B cell (primary cell): ENCODE data around the gene ZBTB37. TPM values are rescaled to one million over a fixed set of nuclear protein-coding genes. Genes with fewer than 3 reads are reported as not detected.
A peak's percentile ranks its signal among the peaks of the same experiment; 100 is the strongest.

ENCODE experiments used
- ATAC-seq: fragments of 200-7000 bp; cut with Tn5 transposase; one replicate; pipeline ENCODE4 v1.10.0; 2021; ENCODE audit warnings: low read depth, mild to moderate bottlenecking, moderate number of reproducible peaks, moderate library complexity
- CTCF ChIA-PET: fragments of 350-600 bp; sonication (Branson Sonifier 250); formaldehyde crosslinking; loops from one replicate; lab custom pipeline; 2021; ENCODE audit warnings: antibody characterized with exemption, inconsistent platforms; lab: Charles Lee
- POLR2A ChIA-PET: fragments of 350-600 bp; sonication (Branson Sonifier 250); formaldehyde crosslinking; loops from one replicate; lab custom pipeline; 2021; ENCODE audit warnings: antibody characterized with exemption; lab: Charles Lee
- DNase-seq: peaks from one replicate; pipeline ENCODE4 v3.0.0; 2013
- H2AFZ ChIP-seq: 2 replicates; pipeline ENCODE4 v1.6.1; 2012; ENCODE audit warnings: mild to moderate bottlenecking, low read depth, low read length; ENCODE audit not compliant: insufficient read depth, poor library complexity, severe bottlenecking
- H3K27ac ChIP-seq, 2 donors: 1 replicate in 1 of 2; 2 replicates in 1 of 2; pipeline ENCODE4 v1.5.1; 2012 to 2013; ENCODE audit warnings: low read length in 2 of 2, mild to moderate bottlenecking in 2 of 2, moderate library complexity in 1 of 2
- H3K27me3 ChIP-seq, 4 experiments: fragments of 200-600 bp in 1 of 4; sonication (generic) in 1 of 4; replicated peaks in 1 of 4; 1 replicate in 2 of 4; 2 replicates in 2 of 4; pipeline versions ENCODE4 v1.6.1 to v1.7.0; 2013 to 2016; ENCODE audit warnings: low read length in 3 of 4, mild to moderate bottlenecking in 2 of 4, mixed read lengths in 1 of 4, moderate library complexity in 1 of 4; ENCODE audit not compliant: insufficient read depth in 4 of 4, control insufficient read depth in 3 of 4; ENCODE audit errors: control extremely low read depth in 1 of 4
- H3K36me3 ChIP-seq, 2 experiments: replicated peaks in 1 of 2; 1 replicate in 1 of 2; 2 replicates in 1 of 2; pipeline versions ENCODE4 v1.6.1 to v1.7.1; 2013; ENCODE audit warnings: low read length in 1 of 2; ENCODE audit not compliant: insufficient read depth in 2 of 2, control insufficient read depth in 1 of 2; ENCODE audit errors: control extremely low read depth in 1 of 2, extremely low read depth in 1 of 2
- H3K4me1 ChIP-seq, 2 donors: fragments of 200-600 bp in 1 of 2; sonication (generic) in 1 of 2; 1 replicate in 1 of 2; 2 replicates in 1 of 2; pipeline versions ENCODE4 v1.5.1 to v1.6.1; 2013 to 2017; ENCODE audit warnings: low read length in 2 of 2; ENCODE audit not compliant: control insufficient read depth in 2 of 2, insufficient read depth in 2 of 2
- H3K4me2 ChIP-seq: replicated peaks from 2 replicates; pipeline ENCODE3; 2012; ENCODE audit warnings: mild to moderate bottlenecking, low read depth, low read length; ENCODE audit not compliant: poor library complexity, severe bottlenecking
- H3K4me3 ChIP-seq, 5 experiments: fragments of 200-600 bp in 1 of 5; sonication (generic) in 1 of 5; 1 replicate in 3 of 5; 2 replicates in 2 of 5; pipeline versions ENCODE4 v1.5.1 to v1.7.0; 2011 to 2016; ENCODE audit warnings: low read length in 4 of 5, mild to moderate bottlenecking in 4 of 5, low read depth in 2 of 5, control low read depth in 1 of 5, moderate library complexity in 1 of 5; ENCODE audit not compliant: insufficient read depth in 1 of 5; ENCODE audit errors: control extremely low read depth in 1 of 5, extremely low read depth in 1 of 5
- H3K79me2 ChIP-seq: fragments of 200-600 bp; sonication (generic); one replicate; pipeline ENCODE4 v1.6.0; 2016; ENCODE audit warnings: low read length; ENCODE audit not compliant: control insufficient read depth, insufficient read depth
- H3K9ac ChIP-seq: fragments of 200-600 bp; sonication (generic); 2 replicates; pipeline ENCODE4 v1.6.1; 2017; ENCODE audit warnings: mild to moderate bottlenecking, low read length, moderate library complexity
- H3K9me3 ChIP-seq, 3 donors: one replicate each; pipeline versions ENCODE4 v1.6.1 to v1.7.1; 2013; ENCODE audit warnings: low read length in 2 of 3; ENCODE audit not compliant: control insufficient read depth in 2 of 3, insufficient read depth in 1 of 3; ENCODE audit errors: control extremely low read depth in 1 of 3
- H4K20me1 ChIP-seq: 2 replicates; pipeline ENCODE4 v1.6.0; 2012; ENCODE audit warnings: mild to moderate bottlenecking, low read length; ENCODE audit not compliant: insufficient read depth, control insufficient read depth, poor library complexity, severe bottlenecking
- H3K27ac Mint-ChIP-seq: one replicate; pipeline ENCODE4 v1.8.0; 2021; ENCODE audit warnings: mixed read lengths
- H3K27me3 Mint-ChIP-seq: one replicate; pipeline ENCODE4 v1.8.0; 2021; ENCODE audit warnings: mixed read lengths
- H3K4me1 Mint-ChIP-seq: one replicate; pipeline ENCODE4 v1.8.0; 2021; ENCODE audit warnings: mixed read lengths
- H3K4me3 Mint-ChIP-seq: one replicate; pipeline ENCODE4 v1.8.0; 2021; ENCODE audit warnings: mixed read lengths
- H3K9me3 Mint-ChIP-seq: one replicate; pipeline ENCODE4 v1.8.0; 2022; ENCODE audit warnings: mixed read lengths; ENCODE audit not compliant: insufficient read depth
- EZH2 ChIP-seq: IDR thresholded peaks from 2 replicates; pipeline ENCODE4 v1.6.1; 2012; ENCODE audit warnings: borderline replicate concordance, low read depth, mild to moderate bottlenecking, moderate library complexity, low read length; ENCODE audit not compliant: insufficient read depth, poor library complexity, severe bottlenecking
- WGBS: methylation state at CpG from one replicate; pipeline ENCODE4 v1.1.5; 2013; ENCODE audit warnings: missing lambda C conversion rate; ENCODE audit not compliant: insufficient coverage; 5-methylcytosine and 5-hydroxymethylcytosine counted together
- intact Hi-C: fragments of 100-400 bp; cut with micrococcal nuclease; formaldehyde crosslinking; loops from one replicate; pipeline ENCODE4 v1.10.0; 2022
- polyA plus RNA-seq: library from polyadenylated mRNA; depleted of rRNA; stranded (reverse); fragments of >200 nt; gene quantifications from 2 replicates; pipeline ENCODE4 v1.2.3, GENCODE V29; 2012
- total RNA-seq, 2 donors: library from RNA; stranded (reverse); fragments of 120-200 nt in 1 of 2; gene quantifications; 1 replicate in 1 of 2; 2 replicates in 1 of 2; pipeline versions ENCODE4 v1.2.3 to v1.2.4, GENCODE V29; 2013 to 2022
- TF ChIP-seq, protein P1 (sequence below): fragments of 200-600 bp; IDR thresholded peaks from one replicate; pipeline ENCODE4 v1.8.0; 2022; ENCODE audit warnings: antibody characterized with exemption, mild to moderate bottlenecking

Gene ZBTB37
- total and polyA plus RNA-seq, 2 donors (not counting 1 experiment from before 2014, with no cell fraction given) = 4.9 to 37.1 TPM

DNA sequence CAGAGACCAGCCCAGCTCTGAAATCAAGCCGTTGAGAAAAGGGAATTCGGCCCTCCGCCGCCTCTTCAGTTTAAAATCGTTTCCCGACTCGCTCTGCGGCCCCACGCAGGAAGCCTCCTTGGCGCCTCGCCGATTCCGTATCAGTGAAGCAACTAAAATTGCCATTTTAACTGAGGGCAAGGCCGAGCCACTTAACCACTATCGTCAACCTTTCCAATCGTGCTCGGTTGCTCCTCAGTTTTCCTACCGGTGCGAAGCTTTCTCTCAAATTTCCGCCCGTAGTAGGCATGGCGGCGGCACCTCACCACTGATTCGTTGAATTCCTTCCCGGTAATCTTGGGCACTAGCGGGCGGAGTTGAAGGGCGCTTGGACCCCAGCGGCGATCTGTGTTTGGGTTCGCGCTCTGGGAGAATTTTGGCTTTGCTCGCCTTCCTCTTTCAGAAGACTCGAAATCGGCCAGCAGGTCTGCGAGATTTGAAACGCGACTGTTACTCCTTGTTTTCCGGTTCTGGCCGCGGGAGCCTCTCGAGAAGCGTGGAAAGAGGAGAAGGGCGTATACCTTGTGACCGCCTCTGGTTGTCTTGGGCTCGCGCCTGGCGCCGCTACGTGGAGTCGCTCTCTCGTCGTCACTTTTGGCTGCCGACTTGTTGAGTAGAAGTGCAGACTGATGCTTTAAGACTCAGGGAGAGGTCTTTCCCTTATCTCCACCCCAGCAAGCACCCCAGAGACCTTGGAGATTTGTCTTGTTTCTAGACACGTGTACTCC is 43.7 kb upstream of the ZBTB37 start, which contains the start of the genes CENPL and DARS2:
Gene CENPL (minus strand): TSS at position 569 of the 767 bp plus-strand sequence. CDS start 13,584 bp downstream, outside the sequence.
Gene DARS2 (plus strand): TSS at position 359 of the 767 bp plus-strand sequence. CDS start 557 bp downstream, outside the sequence.
- Histone ChIP-seq H3K4me2 (peak within 1 kb of the TSS; percentile 87), H3K4me3 (peak within 1 kb of the TSS; percentile 78 to 100 (median 93)), H3K79me2 (peaks cover 42% of the 10 kb centered on the region), H2AFZ (peak within 1 kb of the TSS; percentile 97), H3K4me1 (peaks cover 8 to 18% of the 10 kb centered on the region in 2 donors), H3K9me3 (no peaks in the 10 kb centered on the region), H3K9ac (peak within 1 kb of the TSS; percentile 87), H4K20me1 (no peaks in the 10 kb centered on the region), H3K27me3 (no peaks in the 10 kb centered on the region), H3K27ac (peak within 1 kb of the TSS; percentile 77 to 87), H3K36me3 (peaks cover 0 to 4% of the 10 kb centered on the region in 2 experiments)
- H3K4me1 Mint-ChIP-seq = peaks cover 21% of the 10 kb centered on the region
- peak; percentile 89 for ATAC-seq
- peak within 1 kb of the TSS; percentile 92 for H3K4me3 Mint-ChIP-seq
- CTCF ChIA-PET = interaction anchor here (0.6 to 5.8 kb wide), 15 partner anchors 12 to 1083 kb away, joined by 3 to 62 read pairs (median 4); partner anchors contain the start of genes GAS5, KLHL20 and ZBTB37
- TF ChIP-seq, protein P1, sequence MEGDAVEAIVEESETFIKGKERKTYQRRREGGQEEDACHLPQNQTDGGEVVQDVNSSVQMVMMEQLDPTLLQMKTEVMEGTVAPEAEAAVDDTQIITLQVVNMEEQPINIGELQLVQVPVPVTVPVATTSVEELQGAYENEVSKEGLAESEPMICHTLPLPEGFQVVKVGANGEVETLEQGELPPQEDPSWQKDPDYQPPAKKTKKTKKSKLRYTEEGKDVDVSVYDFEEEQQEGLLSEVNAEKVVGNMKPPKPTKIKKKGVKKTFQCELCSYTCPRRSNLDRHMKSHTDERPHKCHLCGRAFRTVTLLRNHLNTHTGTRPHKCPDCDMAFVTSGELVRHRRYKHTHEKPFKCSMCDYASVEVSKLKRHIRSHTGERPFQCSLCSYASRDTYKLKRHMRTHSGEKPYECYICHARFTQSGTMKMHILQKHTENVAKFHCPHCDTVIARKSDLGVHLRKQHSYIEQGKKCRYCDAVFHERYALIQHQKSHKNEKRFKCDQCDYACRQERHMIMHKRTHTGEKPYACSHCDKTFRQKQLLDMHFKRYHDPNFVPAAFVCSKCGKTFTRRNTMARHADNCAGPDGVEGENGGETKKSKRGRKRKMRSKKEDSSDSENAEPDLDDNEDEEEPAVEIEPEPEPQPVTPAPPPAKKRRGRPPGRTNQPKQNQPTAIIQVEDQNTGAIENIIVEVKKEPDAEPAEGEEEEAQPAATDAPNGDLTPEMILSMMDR = no peak
- TF ChIP-seq EZH2 = no peak
- no peaks in the 10 kb centered on the region for H3K9me3 Mint-ChIP-seq
- intact Hi-C loops = loop anchor here (1.0 kb wide), 9 partner anchors 44 to 1175 kb away; partner anchors contain the start of genes CACYBP, KLHL20, PRDX6 and RABGAP1L
- under 1% methylated on average over 53 of the region's 55 CpGs for WGBS
- POLR2A ChIA-PET = interaction anchor here (1.0 to 1.9 kb wide), 4 partner anchors 44 to 395 kb away, joined by 3 to 15 read pairs (median 5); partner anchors contain the start of genes GAS5, KLHL20, PRDX6 and ZBTB37
- H3K27ac Mint-ChIP-seq = peak within 1 kb of the TSS; percentile 95
- no peaks in the 10 kb centered on the region for H3K27me3 Mint-ChIP-seq
- peak; percentile 94 for DNase-seq
